Esophagus squamous epithelium (tissue), 5 donors: Measurements from ENCODE around the gene DCC. TPM values are rescaled to one million over a fixed set of nuclear protein-coding genes. Genes with fewer than 3 reads are reported as not detected.

ENCODE experiments used
- DNase-seq: peaks from one replicate; lab custom pipeline; 2025; lab: John Stamatoyannopoulos, UW
- H3K27ac ChIP-seq, 4 donors: fragments of 200-600 bp; sonication (generic); one replicate each; pipeline ENCODE4 v1.5.1; 2016 to 2019; ENCODE audit warnings: mild to moderate bottlenecking in 1 of 4
- H3K27me3 ChIP-seq, 4 donors: fragments of 200-600 bp; sonication (generic); 1 replicate in 3 of 4; 2 replicates in 1 of 4; pipeline versions ENCODE4 v1.5.1 to v1.6.0; 2017 to 2021; ENCODE audit warnings: antibody characterized with exemption in 1 of 4
- H3K36me3 ChIP-seq, 3 donors: fragments of 200-600 bp; sonication (generic); one replicate each; pipeline ENCODE4 v1.5.1; 2016 to 2019
- H3K4me1 ChIP-seq, 3 donors: fragments of 200-600 bp; sonication (generic); one replicate each; pipeline ENCODE4 v1.5.1; 2017 to 2019
- H3K4me3 ChIP-seq, 4 donors: fragments of 200-600 bp; sonication (generic); 1 replicate in 3 of 4; 2 replicates in 1 of 4; pipeline ENCODE4 v1.5.1; 2016 to 2019; ENCODE audit warnings: mild to moderate bottlenecking in 2 of 4, moderate library complexity in 1 of 4
- H3K9me3 ChIP-seq, 3 donors: fragments of 200-600 bp; sonication (generic); one replicate each; pipeline ENCODE4 v1.5.1; 2016 to 2019
- POLR2A ChIP-seq, 4 donors: fragments of 450-650 bp; IDR thresholded peaks; one replicate each; pipeline ENCODE4 v1.6.1; 2017; ENCODE audit warnings: antibody characterized with exemption in 4 of 4, mild to moderate bottlenecking in 4 of 4, moderate library complexity in 3 of 4
- whole genome bisulfite sequencing, 2 donors: methylation state at CpG; one replicate each; pipeline ENCODE4 v1.1.5; 2018; 5-methylcytosine and 5-hydroxymethylcytosine counted together
- intact Hi-C: fragments of 100-400 bp; cut with DNase I; formaldehyde crosslinking; loops from one replicate; pipeline ENCODE4 v1.15.0; 2022
- total RNA-seq, 4 donors: library from RNA; depleted of rRNA; stranded (reverse); fragments of >200 nt; gene quantifications; one replicate each; pipeline ENCODE4 v1.1.0, GENCODE V29; 2016
- TF ChIP-seq, protein P1 (sequence below), 6 experiments: fragments of 450-650 bp in 4 of 6; fragments of 200-600 bp in 2 of 6; sonication (generic) in 2 of 6; IDR thresholded peaks; one replicate each; pipeline ENCODE4 v1.5.1; 2016 to 2019; ENCODE audit warnings: antibody characterized with exemption in 6 of 6, mild to moderate bottlenecking in 4 of 6, moderate library complexity in 4 of 6
- donor health status: DM: yes; HTN: yes; CAD: no.

The DCC gene
- total RNA-seq, 4 donors from 2014 or later, result 0.06 to 0.95 TPM; not detected in 2

- WGBS, 2 donors, result 66 to 67% methylated on average over 2 of the region's 2 CpGs
- H3K4me1 ChIP-seq, result no peaks in the 10 kb centered on the region
- H3K36me3 ChIP-seq, result no peaks in the 10 kb centered on the region
- TF ChIP-seq, protein P1, sequence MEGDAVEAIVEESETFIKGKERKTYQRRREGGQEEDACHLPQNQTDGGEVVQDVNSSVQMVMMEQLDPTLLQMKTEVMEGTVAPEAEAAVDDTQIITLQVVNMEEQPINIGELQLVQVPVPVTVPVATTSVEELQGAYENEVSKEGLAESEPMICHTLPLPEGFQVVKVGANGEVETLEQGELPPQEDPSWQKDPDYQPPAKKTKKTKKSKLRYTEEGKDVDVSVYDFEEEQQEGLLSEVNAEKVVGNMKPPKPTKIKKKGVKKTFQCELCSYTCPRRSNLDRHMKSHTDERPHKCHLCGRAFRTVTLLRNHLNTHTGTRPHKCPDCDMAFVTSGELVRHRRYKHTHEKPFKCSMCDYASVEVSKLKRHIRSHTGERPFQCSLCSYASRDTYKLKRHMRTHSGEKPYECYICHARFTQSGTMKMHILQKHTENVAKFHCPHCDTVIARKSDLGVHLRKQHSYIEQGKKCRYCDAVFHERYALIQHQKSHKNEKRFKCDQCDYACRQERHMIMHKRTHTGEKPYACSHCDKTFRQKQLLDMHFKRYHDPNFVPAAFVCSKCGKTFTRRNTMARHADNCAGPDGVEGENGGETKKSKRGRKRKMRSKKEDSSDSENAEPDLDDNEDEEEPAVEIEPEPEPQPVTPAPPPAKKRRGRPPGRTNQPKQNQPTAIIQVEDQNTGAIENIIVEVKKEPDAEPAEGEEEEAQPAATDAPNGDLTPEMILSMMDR (IDR thresholded peaks at IDR 0.05), result no peak
- no peak for TF ChIP-seq POLR2A (IDR thresholded peaks at IDR 0.05)
- no peak overlapping the region for H3K27ac ChIP-seq
- intact Hi-C loops, result no loop called here
- H3K9me3 ChIP-seq, result no peaks in the 10 kb centered on the region
- no peak overlapping the region for H3K4me3 ChIP-seq
- H3K27me3 ChIP-seq, result no peaks in the 10 kb centered on the region
- no peak for DNase-seq
Measured at GRCh38 chr18:52408800-52409302, 68.9 kb downstream of the DCC start.

DNA sequence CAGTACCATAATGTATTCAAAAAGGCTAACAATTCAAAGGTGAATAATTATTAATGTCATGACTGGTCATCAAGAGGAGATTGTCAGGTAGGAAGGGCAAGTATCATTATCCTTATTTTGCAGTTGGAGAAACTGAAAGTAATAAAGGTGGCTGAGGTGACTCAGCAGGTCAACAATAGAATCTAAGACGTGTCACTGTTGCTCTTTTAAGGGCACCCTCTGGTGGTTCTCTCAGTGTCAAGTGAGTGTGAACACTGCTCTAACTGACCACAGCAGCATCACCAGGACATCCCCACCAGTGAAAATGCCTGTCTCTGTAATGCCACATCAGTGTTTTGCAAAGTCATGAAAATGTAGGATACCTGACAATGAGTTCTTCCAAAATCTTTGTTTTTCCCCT lies 69.7 kb downstream of the DCC start:
- WGBS, 2 donors, result 25 to 39% methylated on average over 1 of the region's 1 CpG
- Histone ChIP-seq H3K4me1 (no peaks in the 10 kb centered on the region), H3K27ac (no peak overlapping the region), H3K9me3 (no peaks in the 10 kb centered on the region), H3K27me3 (no peaks in the 10 kb centered on the region), H3K36me3 (no peaks in the 10 kb centered on the region), H3K4me3 (no peak overlapping the region)
- no peak for TF ChIP-seq POLR2A (IDR thresholded peaks at IDR 0.05)
- TF ChIP-seq, protein P1 (IDR thresholded peaks at IDR 0.05), result no peak
- intact Hi-C loops, result no loop called here
- DNase-seq, result no peak

DNA sequence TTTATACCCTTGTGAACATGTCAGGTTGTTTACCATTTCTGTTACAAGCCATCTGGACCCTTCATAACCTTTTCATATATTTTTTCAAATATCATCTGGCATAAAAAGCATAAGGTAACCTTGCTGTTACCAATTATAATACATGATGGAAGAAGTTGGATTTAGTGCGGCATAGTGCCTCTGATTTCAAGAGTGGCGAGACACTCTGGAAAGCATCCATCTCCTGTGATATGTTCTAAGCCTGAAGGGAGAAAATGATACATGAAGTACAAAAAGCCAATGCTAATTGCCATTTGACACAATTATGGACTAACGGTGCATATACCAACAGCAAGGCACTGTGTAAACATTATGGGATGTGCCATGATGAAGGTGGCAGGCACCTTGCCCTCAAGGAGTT lies 75.1 kb downstream of the DCC start:
- intact Hi-C loops, result no loop called here
- no peaks in the 10 kb centered on the region for H3K36me3 ChIP-seq
- H3K9me3 ChIP-seq, result peaks cover 0 to 4% (median 0%) of the 10 kb centered on the region in 3 donors
- H3K4me3 ChIP-seq, result no peak overlapping the region
- H3K4me1 ChIP-seq, result no peaks in the 10 kb centered on the region
- WGBS, 2 donors, result 76 to 77% methylated on average over 3 of the region's 3 CpGs
- H3K27me3 ChIP-seq, result no peaks in the 10 kb centered on the region
- no peak overlapping the region for H3K27ac ChIP-seq
- TF ChIP-seq POLR2A (IDR thresholded peaks at IDR 0.05), result no peak
- TF ChIP-seq, protein P1 (IDR thresholded peaks at IDR 0.05), result no peak
- no peak for DNase-seq

GRCh38 chr18:52422985-52423601 lies 83.1 kb downstream of the DCC start:
- H3K4me3 ChIP-seq, result no peak overlapping the region
- 33% methylated on average over 3 of the region's 3 CpGs for WGBS, 2 donors
- no peak for TF ChIP-seq POLR2A (IDR thresholded peaks at IDR 0.05)
- TF ChIP-seq, protein P1 (IDR thresholded peaks at IDR 0.05), result no peak

GRCh38 chr18:52426041-52426440 lies 86.0 kb downstream of the DCC start:
- intact Hi-C loops, result no loop called here
- TF ChIP-seq POLR2A (IDR thresholded peaks at IDR 0.05), result no peak
- TF ChIP-seq, protein P1 (IDR thresholded peaks at IDR 0.05), result no peak
- no peak for DNase-seq
- H3K27me3 ChIP-seq, result no peaks in the 10 kb centered on the region
- no peaks in the 10 kb centered on the region for H3K9me3 ChIP-seq
- no peak overlapping the region for H3K27ac ChIP-seq
- no peaks in the 10 kb centered on the region for H3K36me3 ChIP-seq
- no peak overlapping the region for H3K4me3 ChIP-seq
- WGBS, 2 donors, result 37 to 49% methylated on average over 4 of the region's 4 CpGs
- no peaks in the 10 kb centered on the region for H3K4me1 ChIP-seq

More at GRCh38 chr18:52422985-52423601, 83.1 kb downstream of the DCC start:
- Histone ChIP-seq H3K4me1 (no peaks in the 10 kb centered on the region), H3K27ac (no peak overlapping the region), H3K27me3 (no peaks in the 10 kb centered on the region), H3K36me3 (no peaks in the 10 kb centered on the region), H3K9me3 (peaks cover 0 to 6% (median 0%) of the 10 kb centered on the region in 3 donors)
- no peak for DNase-seq
- intact Hi-C loops, result no loop called here
